ENCODE results near the gene ITGBL1.

- TF ChIP-seq POLR2A (IDR thresholded peaks at IDR 0.05; ENCODE audit: low read length) = no peak
- no peak for TF ChIP-seq GATA1 (IDR thresholded peaks at IDR 0.05; ENCODE audit: low read depth, low read length)
These were observed 274.6 kb downstream of the ITGBL1 start for GRCh38 chr13:101727118-101727517.

Measured in erythroblast (primary cell).